NT2/D1 (cell line): ENCODE results near the gene SCN9A.
"Not testable (repeated sequence)": the region's sequence is repeated elsewhere in the genome, so short reads cannot be mapped to it uniquely, and the experiment has no call there.

Experiments used
- YY1 ChIP-seq: IDR thresholded peaks from 2 replicates; pipeline ENCODE4 v1.6.1; 2011; ENCODE audit not compliant: insufficient read length, insufficient read depth
- ZNF274 ChIP-seq: IDR thresholded peaks from 2 replicates; pipeline ENCODE4 v1.6.1; 2011; ENCODE audit warnings: mild to moderate bottlenecking, low read depth, low read length

GRCh38 chr2:166209944-166210343 lies 165.8 kb downstream of the SCN9A start:
- TF ChIP-seq ZNF274, YY1: not testable (repeated sequence)
